Tongue (tissue), 2 donors: ENCODE results near the gene RARG. TPM values are rescaled to one million over a fixed set of nuclear protein-coding genes. Genes with fewer than 3 reads are reported as not detected.
"Not testable (repeated sequence)": the region's sequence is repeated elsewhere in the genome, so short reads cannot be mapped to it uniquely, and the experiment has no call there.

Experiments
- DNase-seq: peaks from one replicate; pipeline ENCODE4 v3.0.0-alpha.2; 2015
- total RNA-seq: library from RNA; depleted of rRNA; stranded (reverse); fragments of >200 nt; gene quantifications from one replicate; pipeline ENCODE4 v1.2.3, GENCODE V29; 2014

The RARG gene
- total RNA-seq, 1 donor from 2014 or later, result 47.1 TPM

DNA sequence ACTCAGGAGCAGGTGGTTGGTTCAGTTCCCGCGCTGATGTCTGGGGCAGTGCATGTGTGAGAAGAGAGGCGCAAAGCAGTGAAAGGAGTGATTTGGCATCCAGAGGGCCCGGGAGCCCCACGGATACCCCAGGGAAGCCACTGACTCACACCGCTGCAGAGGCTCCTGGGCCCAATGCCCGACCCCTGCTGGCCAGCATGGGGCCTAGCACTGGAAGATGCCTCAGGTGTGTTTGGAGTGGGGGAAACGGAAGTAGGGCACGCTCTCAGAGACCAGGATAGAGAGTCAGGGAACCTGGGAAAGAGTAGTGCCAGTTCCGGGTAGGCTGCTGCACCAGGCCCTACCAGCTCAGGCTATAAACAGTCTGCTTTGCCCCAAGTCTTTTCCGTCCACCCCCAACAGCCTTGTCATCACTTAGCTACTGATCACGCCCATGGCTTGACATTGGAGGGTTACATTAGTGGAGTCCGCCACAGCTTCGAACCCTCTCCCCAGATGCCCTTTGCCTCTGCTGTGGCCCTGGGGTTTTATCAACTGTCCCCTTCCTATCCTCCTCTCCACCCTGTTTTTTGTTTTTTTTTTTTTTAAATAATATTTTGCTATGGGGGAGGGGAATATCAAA lies 41.8 kb downstream of the RARG start:
- DNase-seq, result peak; percentile 54

DNA sequence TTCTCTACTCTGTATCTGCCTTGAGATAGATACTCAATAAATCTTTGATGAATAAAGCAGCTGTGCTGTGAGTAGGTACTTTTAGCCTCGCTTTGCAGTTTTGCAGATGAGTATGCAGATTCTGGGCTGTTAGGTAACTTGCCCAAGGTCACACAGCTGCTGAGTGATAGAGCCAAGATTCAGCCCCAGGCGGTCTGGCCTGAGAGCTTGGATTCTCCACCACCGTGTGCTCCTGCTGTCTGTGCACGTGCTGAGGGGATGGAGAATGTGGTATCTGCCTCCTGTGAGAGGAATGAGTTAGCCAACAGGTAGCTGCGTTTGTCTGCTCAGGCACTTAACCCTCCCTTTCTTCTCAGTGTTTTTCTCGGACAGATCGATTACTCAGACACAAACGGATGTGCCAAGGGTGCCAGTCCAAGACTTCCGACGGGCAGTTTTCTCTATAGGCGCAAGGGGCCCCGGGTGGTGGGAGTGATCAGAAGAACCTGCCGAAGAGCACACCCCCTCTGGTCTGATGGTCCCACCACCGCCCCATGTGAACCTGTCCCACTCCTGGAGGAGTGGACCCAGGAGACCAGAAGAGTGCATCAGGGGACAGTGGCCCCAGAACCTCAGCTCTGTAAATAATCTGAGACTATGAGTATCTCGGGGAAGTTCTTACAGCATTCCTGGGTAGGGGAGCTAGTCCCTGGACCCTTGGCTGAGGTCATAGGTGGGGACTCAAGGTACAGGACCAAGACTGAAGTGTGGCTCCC lies 44.7 kb downstream of the RARG start:
- no peak for DNase-seq

DNA sequence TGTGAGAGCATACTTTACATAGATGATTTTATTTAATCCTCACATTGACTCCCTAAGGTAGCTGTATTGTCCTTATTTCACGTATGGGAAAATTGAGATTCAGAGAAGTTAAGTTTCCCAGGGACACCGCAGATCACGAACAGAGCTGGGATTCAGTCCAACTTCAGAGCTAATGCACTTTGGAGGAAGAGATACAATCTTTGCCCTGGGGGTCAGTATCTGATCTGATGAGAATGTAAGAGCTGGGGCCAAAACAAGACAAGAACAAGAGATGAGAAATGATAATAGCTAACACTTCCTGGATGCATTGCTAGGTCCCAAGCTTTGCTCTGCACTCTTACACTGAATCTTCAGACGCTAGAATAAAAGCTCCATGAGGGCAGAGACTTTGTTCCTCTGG lies 45.3 kb downstream of the RARG start:
- no peak for DNase-seq

DNA sequence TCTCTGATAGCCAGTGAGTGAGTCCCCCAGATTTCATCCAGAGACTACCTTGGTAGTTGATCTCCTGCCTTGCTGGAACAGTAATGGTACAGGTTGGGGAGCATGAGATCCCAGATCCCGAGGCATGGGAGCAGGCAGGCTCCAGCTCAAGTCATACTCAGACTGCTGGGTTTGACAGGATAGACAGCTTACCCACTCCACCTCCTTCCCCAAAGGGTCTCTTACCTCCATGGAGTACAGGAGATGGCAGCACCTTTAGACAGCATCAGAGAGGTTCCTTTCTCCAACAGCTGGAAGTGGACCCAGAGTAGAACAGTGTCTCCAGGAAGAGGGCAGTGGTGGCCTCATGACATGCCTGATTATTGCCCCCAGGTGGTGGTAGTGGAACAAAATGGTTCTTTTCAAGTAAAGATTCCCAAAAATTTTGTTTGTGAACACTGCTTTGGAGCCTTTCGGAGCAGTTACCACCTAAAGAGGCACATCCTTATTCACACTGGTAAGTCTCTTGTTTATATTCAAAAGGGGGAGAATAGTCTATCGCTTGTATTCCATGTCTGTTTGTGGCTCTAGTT lies 46.3 kb downstream of the RARG start:
- no peak for DNase-seq

DNA sequence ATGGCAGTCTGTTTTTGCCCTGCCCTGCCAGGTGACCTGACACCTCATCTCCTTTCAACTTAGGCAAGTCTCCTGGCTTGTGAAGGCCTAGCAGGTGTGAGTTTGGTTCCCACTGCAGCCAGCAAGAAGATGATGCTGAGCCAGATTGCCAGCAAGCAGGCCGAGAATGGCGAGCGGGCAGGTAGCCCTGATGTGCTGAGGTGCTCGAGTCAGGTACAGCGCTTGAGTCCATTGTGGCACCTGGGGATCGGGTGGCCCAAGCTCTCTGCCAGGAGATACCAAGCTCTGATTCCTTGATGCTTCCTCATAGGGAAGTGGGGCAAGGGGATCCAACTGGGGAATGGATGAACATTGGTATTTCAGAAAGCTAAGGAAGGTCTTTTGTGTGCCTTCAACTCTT lies 47.2 kb downstream of the RARG start:
- no peak for DNase-seq

DNA sequence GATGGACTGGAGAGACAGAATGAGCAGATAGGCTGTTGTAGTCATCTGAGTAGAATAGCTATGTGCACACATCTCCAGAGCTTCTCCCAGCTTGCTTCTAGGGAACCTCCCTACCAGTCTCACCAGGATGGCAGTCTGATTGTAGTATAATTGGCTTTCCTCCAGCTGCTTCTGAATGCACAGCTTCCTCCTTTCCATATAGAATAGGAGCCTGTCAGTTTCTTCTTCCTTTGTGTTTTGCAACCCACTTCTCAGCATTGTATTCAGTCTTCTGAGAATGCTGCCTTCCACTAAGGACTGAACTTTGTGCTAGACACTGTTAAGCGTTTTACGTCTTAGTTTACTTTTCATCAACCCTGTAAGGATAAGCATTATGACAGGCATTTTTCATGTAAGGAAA lies 49.1 kb downstream of the RARG start:
- peak; percentile 21 for DNase-seq

DNA sequence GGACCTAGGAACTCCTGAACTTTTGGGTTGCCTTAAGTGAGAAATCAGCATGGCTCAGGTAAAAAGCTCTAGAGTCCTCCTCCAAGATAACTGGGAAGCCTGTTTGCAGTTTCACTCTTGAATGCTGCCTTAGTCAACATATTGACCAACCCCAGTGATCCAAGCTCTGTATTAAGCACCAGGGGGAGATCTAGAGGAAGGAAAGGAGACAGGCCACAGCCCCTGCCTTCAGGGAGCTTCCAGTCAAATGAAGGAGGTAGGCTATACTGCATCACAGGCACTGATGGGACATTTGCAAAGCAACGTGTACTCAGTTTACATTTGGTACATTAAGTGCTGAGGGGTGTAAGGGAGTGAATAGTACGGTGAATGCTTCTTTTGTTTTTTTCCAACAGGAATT lies 50.1 kb downstream of the RARG start:
- no peak for DNase-seq

DNA sequence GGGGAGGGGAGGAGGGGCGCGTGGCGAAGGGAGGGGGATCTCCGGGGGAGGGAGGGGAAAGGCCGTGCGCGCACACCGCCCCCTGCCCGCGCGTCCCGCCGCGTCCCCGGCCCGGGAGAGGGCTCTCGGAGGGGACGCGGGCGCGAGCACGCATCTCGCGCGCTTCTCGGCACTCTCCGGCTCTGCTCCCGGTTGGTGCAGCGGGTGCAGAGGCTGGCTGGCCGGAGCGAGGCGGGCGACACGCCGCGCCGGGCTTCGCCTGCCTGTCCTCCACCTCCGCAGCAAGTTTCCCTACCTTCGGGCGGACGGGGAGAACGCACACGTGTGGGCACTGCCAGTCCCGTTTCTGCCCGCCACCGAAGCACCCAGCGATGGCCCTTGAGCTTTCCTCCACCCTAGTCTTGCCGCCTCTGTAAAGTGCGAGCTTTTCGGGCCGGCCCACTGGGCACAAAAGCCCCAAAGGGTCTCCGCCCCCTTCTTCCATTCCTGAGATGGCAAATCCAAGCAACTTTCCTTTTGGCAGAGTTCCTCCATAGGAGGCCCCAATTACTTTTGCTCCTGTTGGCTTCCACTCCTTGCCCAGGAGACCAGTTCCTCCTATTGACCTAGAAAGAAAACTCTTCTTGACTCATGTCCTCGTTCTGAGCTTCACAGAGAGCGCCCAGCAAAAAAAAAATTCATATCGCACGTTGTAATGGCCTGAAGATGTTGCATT lies 50.9 kb downstream of the RARG start:
- DNase-seq, result peak; percentile 92

DNA sequence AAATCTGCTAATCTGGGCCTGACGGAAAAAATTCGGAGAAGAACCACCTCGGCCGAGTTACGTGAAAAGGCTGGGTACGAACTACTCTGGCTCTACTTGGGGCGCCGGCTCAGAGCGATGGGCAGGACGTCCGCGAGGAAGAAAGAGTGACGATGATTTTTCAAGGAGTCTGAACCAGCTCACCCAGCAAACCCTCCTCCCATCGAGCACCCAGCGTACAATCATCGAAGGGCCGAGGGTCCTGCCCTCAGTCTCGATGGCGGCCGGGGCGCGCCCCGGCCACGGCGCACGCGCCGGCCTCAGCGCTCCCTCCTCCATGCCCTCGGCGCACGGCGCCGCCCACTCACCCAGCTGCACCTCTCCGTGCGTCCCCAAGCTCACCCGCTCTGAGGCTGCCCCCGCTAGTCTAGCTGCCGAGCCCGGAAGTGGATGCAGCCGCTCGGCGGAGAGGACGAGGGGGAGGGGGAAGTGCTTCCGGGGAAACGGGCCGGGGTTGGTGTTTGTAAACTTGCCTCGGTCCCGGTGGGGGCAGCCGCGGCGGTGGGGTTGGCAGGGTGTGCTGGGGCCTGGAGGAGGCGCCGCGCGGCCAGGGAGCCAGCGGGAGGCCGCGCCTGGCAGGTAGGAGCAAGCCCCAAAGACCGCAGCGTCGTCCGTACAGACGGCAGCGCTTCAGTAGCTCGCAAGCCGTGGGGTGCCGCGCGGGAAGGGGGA lies 51.6 kb downstream of the RARG start, which contains the start of the genes CSAD and ZNF740:
Gene CSAD (minus strand): TSS at position 706 of the 711 bp plus-strand sequence. CDS start 7,455 bp downstream, outside the sequence.
Gene ZNF740 (plus strand): TSS at position 503 of the 711 bp plus-strand sequence. CDS start 1,262 bp downstream, outside the sequence.
- DNase-seq, result peak; percentile 99

DNA sequence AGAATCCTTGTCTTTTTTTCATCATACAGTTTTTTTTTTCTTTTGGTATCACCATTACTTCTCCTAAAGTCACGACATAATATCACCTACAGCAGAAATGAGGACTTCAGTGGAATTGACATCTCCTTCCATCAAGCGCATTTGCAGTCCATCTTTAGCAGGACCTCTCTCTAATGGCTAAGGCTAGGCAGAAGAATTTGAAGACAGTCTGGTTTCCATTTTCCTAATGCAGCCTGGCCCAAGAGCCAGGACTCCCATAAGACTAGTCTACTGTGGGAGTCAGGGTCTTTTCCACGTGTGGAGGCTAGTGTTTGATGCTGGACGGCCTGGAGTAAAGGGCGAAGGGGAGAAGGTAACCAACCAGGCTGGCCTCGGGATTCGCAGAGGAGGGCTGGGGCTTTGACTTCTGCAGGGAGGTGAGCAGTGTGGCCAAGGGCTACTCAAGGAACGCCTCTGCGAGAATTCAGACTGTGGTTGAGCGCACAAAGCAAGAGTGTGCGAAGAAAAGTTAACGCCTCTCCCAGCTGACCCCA lies 52.3 kb downstream of the RARG start:
- DNase-seq, result no peak

DNA sequence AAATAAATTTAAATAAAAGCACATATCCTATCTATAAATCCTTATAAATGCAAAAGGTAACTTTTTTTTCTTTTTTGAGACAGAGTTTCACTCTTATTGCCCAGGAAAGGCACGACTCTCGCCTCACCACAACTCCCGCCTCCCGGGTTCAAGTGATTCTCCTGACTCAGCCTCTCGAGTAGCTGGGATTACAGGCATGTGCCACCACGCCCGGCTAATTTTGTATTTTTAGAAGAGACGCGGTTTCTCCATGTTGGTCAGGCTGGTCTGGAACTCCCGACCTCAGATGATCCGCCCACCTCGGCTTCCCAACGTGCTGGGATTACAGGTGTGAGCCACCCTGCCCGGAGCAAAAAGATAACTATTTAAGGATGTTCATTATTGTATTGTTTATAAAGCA lies 53.2 kb downstream of the RARG start:
- DNase-seq, result not testable (repeated sequence)

DNA sequence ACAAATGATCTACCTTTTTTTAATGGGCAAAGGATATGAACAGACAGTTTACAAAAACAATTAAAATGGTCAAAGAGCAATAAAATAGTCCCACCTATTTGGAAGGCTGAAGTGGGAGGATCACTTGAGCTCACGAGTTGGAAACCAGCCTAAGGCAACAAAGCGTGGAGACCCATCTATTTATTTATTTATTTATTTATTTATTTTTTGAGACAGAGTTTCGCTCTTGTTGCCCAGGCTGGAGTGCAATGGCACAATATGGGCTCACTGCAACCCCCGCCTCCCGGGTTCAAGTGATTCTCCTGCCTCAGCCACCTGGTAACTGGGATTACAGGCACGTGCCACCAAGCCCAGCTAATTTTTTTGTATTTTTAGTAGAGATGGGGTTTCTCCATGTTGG lies 54.6 kb downstream of the RARG start:
- not testable (repeated sequence) for DNase-seq

DNA sequence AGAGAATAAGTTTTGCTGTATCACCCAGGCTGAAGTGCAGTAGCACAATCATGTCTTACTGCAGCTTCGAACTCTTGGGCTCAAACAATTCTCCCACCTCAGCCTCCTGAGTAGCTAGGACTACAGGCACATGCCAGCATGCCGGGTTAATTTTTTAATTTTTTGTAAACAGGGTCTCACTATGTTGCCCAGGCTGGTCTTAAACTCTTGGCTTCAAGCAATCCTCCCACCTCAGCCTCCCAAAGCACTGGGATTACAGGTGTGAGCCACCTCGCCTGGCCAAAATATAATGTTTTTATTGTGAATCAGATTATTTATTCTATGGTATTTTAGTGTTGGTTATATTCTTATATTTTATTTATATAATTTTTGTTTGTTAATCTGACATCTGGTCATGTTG lies 55.3 kb downstream of the RARG start:
- no peak for DNase-seq

DNA sequence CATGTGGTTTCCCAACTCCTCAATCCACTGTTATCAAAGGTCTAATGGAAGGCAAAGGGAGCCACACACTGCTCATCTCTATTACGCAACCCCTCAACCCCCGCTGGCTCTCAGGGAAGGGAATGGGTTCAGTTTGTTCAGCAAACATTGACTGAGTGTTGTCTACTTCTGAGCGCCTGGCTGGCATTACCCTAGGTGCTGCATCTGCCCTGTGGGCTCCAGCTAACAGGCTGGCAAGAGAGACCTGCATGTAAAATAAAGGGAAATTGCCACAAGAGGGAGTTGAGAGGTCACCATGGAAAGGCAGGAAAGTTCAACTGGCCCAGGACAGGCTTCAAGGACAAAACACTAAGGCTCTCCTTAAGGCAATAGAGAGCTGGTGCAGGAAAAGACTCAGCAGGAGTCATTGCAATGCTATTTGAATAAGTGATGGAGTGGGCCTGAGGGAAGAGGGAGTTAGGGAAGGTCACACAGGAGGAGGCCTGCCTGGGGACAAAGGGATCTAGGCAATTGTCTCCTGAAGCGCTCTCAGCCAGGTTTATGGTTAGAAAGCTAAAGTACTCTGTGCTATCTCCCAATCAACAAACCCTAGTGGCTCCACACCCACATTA lies 57.0 kb downstream of the RARG start:
- DNase-seq, result no peak

DNA sequence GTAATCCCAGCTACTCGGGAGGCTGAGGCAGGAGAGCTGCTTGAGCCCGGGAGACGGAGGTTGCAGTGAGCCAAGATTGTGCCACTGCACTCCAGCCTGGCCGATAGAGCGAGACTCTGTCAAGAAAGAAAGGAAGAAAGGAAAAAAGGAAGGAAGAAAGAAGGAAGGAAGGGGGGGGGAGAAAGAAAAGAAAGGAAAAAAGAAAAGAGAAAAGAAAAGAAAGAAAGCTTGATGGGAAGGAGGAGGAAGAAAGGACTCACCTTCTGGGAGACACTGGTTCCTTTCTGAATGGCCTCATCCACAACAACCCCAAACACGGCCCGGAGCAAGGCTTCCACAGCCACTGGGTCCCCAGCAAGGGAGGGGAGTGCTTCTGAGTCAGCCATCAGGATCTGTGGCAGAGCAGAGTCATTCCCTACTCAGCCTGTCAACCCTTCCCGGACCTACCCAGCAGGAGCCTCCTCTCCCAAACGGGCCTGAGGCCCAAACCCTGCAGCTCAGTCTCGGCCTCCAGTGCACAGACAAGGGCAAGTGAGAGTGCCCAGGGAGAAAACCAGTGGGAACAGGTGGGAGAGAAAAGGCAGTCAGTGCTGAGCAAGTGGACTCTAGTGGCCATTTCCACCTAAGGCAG lies 58.8 kb downstream of the RARG start:
- DNase-seq, result no peak

DNA sequence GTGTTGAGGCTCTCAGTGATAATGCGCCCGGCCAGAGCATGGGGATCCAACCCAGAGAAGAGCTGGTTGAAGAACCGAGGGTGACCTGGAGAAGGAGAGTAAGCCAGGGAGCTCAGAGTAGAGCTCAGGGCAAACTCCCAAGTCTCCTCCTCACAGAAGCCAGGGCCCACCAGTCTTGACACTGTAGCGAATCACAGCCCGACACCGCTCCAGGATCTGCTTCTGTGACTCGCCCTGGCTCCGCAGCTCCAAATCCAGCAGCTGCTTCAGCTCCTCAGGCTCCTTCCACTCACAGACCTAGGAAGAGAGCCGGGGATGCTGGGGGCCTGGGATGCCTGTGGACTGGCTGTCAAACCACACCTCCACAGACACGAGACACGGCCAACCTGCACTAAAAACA lies 59.7 kb downstream of the RARG start:
- DNase-seq, result no peak

DNA sequence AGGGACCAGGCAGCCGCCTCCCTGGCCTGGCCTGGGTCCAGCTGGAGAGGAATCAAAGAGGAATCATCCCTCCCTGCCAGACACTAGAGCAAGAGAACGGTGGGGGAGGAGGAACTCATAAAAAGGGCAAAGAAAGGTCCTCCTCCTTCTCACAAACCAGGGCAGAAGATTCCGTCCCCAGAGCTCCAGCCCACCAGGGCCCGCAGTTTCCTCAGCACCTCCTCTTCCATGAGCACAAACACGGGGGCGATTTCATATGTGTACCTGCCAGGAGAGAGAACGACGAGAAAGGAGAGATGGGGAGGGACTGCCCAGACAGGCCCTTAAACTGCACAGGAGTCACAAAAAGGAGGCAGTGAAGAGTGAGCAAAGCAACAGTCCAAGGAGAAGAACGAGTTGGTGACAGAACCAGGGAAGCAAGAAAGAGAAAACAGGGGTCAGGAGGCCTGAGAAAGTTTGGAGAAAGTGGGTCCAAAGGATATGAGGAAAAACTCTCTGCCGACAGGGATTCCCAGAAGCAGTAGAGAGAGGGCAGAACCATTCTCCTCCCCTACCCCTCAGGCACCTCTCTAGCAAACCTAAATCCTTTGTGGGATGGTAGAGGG lies 60.2 kb downstream of the RARG start:
- DNase-seq, result peak; percentile 36

DNA sequence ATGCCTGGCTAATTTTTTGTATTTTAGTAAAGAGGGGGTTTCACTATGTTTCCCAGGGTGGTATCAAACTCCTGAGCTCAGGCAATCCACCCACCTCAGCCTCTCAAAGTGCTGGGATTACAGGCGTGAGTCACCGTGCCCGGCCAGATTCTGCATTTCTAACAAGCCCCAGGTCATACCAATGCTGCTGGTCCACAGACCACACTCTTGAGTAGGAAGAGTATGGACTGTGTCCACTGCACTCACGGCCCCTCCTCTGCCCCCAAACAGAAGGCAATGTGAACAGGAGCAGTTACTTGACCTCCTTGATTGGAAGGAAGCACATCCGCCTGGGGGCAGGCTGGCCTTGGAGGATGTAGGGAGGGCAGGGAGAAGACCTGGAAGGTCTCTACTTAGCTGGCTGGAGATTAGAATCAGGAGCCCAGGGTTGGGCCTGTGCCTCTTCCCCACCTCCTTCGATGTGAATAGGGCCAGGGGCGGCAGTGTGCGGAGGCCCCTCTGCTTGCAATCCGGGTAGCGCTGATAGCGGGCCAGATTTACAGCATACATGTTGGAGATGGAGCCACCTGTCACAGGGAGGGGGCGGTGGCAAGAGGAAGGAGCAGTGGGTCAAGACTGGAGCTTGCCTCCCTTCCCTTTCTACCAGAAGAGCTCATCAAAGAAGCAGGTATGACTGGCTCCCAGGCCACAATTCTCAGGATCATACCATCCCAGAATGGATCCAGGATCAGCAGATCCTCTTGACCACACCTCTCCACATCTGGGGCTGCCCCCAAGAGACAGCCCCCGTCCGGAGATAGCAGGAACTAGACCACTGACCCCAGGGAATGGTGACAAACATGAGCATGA lies 60.9 kb downstream of the RARG start:
- no peak for DNase-seq

DNA sequence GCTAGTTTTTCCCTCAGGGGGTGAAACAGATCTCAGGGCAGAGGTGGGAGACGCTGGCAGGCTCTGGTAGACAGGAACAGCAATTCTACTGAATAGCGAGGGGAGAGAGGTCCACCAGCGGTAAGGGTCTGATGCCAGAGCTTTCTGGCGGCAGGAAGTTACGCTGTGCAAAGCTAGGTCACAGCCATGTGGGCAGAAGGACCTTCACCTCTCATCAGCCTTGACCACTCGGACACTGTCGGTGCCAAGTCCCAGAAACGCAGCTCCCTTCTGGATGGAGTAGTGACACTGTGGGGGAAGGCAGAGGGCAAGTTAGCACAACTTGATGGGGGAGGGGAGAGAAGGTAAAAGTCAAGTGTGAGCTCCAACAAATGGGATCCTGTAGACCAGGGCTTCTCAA lies 61.8 kb downstream of the RARG start:
- no peak for DNase-seq

DNA sequence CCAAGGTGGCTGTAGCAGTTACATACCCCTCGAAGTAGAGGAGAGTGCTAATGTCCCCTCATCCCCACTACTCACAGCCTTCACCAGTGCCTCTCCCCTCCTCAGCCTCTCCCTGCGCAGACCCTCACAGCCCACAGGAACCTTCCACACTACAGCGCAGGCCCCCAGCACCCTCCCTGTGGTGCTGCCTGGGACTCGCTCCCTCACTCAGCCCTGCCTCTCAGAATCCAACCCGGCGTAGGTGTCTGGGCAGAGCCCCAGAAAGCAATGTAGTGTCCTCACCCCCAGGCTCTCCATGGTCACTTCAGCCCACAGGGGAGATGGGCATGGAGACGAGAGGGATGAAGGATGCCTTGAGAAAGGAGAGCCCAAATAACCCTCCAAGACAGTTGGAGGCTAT lies 62.4 kb downstream of the RARG start:
- no peak for DNase-seq
